ENCODE results near the gene SKOR2.
A peak's percentile ranks its signal among the peaks of the same experiment; 100 is the strongest.

The SKOR2 gene

DNA sequence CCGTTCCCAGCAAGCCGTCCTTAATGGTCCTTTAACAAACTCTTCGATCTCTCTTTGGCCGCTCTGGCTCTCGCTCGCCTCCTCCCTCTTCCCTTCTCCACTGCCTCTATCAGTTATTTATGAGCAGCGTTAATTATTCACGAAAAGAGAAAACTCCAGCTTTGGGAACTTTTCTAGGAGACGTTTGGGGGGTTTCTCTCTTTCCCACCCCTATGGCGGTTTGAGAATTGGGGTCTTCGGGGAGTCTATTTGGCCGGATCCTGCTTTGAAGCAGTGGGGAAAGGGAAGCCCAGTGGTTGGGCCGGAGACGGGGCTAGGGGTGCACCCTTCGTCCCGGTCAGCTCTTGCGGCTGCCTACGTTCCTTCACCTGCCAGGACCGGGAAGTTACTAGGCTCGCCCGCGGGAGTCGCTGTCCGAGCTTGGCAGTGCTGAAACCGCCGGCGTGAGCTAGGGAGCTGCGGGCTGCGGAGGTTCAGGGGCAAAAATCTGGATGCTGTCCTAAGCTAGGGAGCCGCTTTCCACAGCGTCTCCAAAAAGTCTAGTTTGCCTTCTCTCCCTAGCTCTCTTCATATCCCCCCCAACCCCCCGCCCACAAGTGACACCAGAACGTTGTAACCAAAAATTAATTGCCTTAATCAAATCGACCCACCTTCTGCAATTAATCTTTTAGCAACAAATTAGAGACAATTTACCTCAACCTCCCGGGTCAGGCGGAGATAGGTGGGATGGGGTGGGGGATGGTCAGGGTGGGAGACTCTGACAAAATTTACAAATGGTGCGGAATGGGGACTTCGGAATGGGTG, 8.9 kb upstream of the SKOR2 start:
- DNase-seq = no peak

DNA sequence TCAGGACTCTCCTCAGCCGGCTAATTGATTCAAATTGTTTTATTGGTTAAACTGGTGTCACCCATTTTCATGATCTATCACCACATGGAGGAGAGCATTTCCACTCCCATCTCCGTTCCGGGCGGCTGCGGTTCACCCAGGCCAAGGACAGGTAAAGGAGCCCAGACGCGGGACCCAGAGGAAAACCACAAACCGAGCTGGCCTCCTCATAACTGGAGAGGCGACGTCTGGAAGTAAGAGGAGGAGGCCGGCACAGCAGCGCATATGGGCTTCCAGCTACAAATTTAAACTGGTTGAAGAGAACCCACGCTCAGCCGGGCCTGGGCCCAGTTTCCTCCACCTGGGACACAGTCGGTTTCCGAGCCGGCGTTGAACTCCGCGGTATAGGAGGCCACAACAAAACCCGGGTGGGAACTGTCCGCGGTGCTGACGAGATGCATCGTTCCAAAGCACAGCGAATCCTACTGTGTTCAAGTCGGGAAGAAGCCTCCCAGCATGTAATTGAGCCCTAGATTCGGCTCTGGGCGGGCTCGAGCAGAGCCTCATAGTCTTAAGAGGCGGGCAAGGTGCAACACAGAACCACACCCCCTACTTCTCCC, 3.0 kb upstream of the SKOR2 start:
- DNase-seq = no peak

DNA sequence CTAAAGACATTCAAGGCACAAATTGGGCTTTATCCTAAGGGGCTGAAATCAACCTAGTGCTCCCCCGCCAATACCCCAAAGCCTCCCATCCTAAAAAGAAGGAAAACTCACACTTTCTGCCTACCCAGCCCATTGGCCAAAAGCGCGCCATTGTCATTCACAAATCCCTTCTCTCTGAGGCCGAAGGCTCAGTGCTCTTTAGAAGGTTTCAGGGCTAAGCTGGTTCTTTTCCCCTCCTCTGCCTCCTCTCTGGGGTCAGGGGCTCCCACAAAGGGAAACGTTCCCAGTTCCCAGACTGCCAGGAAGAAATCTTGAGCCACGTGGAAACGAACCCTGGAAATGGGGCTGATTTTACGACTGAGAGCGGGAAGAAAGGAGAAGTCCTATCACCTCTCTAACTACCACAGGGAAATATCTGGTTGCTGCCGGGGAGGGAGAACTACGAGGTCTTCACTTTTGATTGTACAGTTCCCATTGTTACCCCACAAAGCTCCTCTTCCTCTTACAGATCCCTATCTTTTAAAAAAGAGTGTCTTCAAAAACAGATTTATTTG, 1.7 kb upstream of the SKOR2 start:
- no peak for DNase-seq

DNA sequence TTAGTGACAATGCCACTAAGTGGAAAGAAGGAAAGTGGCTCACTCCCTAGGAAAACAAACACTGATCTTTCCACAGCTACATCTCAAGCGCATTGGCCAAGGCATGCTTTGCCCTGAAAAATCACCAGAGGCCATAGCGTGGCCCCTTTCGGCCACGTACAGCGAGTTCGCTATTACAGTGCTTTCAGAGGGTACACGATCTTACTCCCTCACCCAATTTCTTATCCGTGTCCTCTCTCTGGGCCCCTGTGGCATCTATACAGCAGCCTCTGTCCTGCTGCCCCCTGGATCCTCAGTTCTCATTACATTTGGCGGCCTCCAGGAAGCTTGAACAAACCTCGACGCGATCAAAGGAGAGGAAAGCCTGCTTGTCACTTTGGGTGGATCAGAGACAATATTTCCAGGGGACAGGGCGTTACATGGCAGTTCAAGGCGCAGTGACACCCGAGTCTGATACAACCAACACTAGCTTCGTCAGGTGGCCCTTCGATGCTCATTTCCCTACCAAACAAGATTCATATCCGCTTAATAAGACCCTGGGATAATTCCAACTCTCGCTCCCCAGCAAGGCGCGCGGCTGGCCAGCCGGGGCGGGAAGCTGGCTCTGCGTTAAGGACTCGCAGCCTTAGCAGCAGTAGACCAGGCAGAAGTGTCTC, 941 bp downstream of the SKOR2 start:
- no peak for DNase-seq

DNA sequence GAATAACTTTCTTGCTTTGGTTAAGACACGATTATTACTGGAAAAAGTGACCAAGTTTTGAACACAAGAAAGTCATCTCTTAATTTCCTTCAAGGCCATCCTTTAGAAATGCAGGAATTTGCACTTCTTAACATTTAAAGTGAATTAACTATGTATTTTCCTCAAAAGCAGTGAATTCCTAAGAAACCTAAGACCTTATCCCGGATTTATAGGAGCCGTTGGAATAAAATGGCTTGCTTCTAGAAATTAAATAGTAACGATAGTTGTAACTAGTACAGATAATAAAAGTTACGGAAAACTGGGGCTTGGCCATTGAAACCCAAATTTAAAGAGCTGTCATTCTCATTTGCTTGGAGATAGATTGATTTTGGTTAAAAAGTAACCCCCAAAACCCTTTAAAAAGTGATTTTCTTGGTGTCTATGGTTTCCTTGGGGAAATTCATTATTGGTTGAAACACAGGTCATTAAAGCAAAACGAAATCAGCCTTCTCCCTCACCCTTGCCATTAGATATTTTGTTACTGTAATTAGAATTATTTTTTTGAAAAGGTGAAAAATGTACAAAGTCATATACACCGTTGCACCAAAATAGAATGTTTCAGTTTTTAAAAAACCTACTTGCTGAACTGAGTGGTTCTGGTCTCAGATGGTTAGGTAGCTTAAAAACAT, 2.0 kb downstream of the SKOR2 start:
- no peak for DNase-seq

DNA sequence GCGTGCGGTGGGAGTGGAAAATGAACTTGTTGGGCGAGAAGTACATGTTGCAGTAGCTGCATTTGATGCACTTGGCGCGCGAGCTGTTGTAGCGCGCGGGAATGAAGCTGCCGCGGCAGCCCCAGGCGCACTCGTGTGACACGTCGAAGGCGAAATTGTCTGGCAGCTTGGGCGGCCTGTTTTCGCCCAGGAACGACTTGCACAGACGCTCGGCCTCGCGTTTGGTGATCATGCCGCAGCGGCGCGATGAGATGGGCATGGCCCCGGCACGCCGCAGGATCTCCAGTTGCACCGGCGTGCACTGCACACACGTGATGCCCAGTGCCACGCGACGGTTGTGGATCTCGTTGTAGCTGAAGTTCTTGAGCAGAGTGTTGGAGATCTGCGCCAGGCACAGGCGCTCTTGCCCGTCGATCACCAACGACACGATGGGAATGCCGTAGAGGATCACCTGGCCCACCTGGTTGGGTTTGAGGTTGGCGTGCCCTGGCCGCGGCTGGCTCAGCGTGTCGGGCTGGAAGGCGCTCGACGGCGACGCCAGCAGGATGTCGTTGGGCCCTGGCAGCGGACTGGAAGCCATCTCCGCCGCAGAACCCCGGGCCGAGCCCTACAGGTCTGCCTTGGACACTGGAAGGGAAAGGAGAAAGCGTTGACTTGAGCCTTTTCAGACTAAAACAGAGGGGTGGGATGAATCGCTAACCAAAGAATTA, 2.7 kb downstream of the SKOR2 start:
- no peak for DNase-seq

DNA sequence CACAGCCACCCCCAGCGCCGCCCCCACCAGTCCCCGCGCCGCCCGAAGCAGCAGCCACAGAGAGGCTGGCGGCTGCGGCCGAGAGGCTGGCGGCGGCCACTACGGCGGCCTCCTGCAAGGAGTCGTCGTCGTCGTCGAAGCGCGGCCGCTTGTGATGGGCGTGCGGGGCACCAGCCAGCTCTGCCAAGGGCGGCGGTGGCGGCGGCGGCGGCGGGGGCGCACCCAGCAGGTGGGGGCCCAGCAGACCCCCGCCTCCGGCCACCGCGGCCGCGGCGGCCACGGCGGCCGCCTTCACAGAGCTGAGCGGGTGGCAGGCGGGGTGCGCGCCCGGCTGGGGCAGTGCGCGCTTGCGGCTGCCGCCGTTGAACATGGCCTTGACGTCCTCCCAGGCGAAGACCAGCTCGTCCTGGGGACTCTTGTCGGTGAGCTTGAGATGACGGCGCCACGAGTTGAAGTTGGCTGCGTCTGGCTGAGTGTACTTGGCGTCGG, 3.3 kb downstream of the SKOR2 start:
- DNase-seq = no peak

DNA sequence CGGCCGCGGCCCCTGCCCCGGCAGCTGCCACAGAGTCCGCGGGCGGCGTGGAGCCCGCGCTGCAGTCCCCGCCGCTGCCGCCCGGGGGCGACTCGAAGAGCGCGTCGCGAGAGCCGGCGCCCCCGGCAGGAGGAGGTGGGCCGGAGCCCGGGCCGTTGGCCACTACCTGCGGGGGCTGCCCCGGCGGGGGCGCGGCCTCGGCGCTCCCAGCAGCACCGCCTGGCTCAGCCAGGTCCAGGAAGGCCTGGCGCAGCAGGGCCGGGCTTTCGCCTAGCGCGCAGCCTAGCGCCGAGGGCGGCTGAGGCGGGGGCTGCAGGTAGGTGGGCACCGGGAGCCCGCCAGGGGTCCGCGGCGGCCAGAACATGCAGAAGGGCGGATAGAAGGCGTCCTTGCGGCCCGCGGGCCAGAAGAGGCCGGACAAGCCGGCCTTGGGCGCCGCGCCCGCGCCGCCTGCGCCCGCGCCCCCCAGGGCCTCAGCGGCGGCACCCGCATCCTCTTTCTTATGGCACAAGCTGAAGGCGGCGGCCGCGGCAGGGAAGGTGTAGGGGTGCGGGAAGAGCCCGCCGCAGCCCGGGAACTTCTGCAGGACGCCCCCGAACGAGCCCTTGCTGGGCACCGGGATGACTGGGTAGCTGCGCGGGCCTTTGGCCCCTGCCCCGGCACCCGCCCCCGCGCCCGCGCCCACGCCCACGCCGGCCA, 3.9 kb downstream of the SKOR2 start:
- DNase-seq = no peak

DNA sequence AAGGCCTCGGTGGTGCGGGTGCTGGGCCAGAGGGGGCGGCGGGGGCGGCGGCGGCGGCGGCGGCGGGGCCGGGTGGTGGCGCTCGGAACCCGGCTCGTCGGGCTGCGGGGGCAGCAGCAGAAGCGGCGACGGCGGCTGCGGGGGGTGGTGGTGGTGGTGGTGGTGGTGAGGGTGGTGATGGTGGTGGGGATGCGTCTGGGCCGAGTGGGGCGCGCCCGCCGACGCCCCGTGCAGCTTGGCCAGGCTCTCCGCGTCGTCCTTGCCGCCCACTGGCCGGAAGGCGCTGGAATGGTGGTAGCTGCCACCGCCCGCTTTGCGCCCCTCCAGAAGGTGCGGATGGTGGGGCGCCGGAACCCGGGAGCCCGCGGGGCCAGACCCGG, 4.4 kb downstream of the SKOR2 start:
- DNase-seq = no peak

DNA sequence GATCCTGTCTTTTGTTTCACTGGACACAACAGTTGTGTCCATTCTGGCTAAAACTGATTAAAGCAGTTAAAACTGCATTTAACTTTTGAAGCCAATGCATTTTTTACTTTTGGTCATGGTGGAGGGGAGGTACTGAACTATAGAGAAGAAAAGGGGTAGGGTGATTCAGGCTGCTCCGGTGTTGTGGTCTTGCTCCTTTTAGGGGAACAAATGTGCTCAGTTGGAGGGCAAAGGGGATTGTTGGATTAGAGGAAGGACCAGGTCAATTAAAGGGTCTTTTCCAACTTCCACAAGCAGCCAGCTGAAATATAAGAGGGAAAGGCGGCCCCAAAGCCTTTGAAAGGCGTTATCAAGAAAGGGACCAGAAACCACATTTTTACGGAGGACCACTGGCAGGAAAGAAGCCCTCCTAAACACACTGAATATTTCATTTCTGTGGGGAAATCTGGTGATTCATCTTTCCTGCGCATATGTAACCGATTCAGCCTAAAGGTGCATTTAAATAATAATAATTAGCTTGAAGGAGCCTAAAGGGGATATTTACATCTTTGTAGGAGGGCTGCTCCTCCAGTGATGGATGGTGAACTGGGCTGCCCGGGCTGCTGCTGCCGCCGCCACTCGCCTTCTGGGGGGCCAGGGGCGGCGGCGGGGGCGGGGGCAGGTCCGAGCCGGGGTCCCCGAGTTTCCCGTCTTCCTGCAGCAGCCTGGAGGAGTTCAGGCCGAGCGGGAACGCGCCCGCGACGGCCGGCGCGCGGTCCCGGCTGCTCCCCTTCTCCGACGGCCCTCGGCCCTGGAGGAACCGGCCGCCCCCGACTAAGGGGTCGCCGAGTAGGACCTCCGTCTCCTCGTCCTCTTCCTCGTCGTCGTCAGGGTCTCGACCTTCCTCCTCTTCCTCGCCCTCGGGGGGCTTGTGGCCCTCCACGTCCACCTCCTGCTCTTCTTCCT, 5.2 kb downstream of the SKOR2 start:
- no peak for DNase-seq

DNA sequence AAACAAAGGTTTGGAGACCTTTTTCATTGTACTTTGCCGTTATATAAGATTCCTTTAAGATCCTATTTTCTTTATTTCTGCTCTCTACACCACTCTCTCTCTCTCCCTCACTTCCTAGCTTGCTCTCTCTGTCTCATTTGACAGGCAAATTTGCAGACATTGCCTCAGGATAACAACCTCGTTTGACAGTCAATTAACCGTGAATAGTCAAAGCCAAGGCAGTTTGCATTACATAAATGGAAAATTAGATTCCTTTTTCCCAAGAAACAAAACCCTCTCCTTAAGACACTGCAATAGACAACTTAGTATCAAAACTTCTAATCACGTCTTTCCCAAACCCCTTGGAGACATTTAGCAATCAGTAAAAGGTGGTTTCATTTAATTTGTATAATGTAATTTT, 7.4 kb downstream of the SKOR2 start:
- DNase-seq = no peak

DNA sequence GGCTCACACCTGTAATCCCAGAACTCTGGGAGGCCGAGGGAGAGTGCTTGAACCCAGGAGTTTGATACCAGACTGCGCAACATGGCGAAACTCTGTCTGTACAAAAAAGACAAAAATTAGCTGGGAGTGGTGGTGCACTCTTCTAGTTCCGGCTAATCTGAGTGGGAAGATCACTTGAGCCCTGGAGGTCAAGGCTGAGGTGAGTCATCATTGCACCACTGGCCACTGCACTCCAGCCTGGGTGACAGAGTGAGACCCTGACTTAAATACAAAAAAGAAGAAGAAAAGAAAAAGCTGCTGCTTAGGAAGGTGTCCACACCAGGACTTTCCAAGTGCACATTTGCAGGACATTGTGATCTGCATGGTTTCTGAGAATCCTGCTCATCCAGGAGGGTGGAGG, 16.4 kb downstream of the SKOR2 start:
- no peak for DNase-seq

DNA sequence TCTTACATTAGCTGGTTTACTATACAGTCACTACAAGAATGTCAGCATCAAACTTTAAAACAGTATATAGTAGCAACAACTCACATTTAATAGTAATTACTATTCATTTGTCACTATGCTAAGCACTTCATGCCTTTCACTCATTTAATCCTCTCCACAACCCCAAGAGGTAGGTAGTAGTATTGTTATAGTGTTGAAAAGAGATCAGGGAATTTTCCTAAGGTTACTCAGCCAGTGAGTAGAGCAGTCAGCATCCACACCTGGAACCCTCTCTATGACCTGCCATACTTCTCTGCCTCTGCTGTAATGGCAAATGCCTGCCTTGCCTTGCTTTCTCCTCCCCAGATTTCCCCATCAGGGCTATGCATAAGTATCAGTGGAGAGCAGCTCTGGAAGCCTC, 24.8 kb downstream of the SKOR2 start:
- no peak for DNase-seq

DNA sequence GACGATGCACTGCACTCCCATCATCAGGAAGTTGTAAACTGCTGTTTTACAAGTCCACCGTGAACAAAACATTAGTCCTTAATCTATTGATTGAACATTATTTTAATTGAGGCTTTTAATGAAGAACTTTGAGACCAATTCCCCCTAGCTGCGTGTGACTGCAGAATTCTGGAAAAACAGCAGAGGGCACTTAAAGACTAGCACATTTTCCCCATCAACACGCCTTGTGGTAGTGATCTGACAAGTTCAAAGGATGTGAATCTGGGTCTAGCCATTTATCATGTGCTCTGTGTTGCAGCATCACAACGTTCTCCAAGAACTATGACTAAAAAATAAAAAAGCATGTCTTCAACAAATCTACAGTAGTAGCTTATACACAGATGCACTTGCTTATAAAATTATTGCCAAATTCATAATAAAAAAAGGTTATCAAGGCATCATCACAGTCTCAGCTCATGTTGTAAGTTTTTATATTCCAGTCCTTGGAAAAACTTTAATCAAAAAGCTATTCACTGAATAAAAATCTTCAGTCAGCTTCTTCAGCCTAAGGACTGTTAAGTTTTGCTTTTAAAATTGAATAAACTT, 35.8 kb downstream of the SKOR2 start:
- DNase-seq = no peak

DNA sequence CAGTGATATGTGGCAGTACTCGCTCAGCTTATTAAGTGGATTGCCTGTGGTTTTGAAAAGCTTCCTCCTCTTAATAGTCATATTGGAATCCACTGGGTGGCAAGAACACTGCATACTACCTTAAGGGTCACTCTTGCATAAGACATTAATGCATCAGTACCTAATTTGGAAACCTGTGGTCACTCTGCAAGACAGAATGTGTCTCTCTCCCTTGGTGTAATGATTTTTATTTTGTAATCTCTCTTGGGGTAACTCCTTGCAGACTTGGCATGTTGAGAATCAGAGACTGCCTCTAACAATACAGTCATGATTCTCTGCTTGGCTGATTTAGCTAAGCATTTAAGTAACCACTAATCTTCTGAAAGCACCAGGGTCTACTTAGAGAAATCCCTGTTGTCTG, 42.3 kb downstream of the SKOR2 start:
- DNase-seq = no peak

DNA sequence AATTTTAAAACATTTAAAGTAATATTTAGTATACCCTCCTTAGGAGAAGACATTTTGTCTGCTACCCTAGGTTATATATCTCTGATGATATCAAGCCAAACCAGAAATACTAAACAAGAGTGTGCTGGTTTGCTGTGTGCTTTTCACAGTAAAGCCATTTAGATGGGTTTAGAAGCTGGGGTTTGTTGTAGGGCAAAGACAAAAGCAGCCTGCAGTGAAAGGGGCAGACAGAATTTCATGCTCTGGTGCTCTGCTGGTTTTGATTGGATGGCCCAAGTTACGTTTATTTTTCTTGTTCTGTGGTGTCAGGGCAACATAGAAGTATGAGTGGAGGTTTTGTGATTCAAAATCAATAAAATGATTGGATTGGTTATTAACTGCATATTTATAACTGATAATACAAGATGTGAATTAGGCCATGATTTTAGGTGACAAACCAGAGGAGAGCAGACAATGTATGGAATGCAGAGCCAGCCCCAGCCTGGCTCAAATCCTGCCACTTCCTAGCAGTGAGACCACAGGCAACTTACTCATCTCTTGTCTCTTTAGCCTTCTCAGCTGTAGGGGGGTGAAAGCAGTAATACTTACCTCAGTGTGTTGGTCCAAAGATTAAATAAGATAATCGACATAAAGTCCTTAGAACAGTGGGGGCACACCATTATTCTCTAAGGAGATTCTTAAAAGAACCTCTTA, 44.4 kb downstream of the SKOR2 start:
- DNase-seq = no peak

DNA sequence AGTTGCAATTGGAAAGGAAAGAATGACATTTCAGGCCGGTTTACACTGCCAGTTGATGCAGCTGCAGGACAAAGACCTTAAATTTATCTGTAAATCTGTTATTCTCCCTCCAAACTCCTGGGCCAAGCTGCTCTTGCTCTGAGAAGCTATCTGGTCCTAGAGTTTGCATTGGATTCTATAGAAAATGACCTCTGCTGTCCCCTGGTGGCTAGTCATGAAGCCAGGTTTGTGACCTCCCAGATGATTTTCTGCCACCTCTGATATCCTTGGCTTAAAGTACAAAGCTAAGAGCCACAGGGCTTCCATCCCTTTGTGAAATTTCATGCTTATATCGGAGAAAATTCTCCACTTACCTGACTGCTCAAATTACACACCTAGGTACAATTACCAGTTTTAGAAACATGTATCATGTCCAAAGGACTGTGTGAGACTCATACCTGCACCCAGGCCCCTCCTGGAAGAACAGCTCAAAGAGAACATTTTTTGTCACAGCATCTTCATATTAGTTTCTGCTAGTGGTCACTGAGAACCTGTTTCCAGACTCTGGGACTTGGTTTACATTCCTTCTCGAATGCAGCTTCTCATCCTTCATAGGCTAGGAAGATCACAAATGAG, 46.4 kb downstream of the SKOR2 start:
- DNase-seq = peak; percentile 16

DNA sequence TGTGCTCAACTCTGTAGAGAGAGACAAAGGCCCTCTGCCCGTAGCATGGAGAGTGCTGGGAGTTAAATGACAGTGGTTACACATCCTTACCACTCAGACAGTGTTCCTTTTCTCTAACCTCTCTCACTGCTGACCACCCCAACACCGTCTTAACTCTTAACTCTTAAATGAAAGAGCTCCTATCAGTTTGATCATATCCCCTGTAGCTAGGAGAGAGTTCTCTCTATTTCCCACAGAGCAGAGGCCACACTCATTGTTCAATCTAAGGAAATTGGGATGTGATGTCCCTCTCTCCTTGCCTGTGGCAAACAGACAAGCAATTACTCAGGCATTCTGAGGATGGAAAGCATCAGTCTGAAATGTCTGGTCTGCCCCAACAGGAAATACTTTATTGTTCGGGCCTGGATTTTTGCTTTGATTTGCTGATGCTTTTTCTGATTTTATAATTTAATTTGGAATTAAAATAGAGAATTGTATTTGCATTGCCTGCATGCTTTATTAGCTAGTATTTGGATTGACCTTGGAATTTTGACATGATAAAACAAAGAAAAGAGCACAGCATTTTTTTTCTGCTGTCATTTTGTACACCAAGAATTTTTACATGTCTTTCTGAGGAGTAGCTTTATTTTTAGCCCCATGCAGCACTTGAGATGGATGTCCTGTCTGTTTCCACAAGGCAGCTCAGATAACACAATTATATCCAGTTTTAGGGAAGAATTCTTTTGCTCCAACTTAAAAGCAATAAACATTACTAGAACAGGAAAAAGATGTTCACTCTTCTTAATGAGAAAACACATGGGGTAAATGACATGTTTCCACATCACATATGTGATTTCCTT, 47.6 kb downstream of the SKOR2 start:
- DNase-seq = no peak
